H1 (cell line): Measurements from ENCODE around the gene BTAF1.

Experiments used
- CREB1 ChIP-seq: IDR thresholded peaks from 2 replicates; pipeline ENCODE4 v1.6.1; 2012; ENCODE audit warnings: inconsistent platforms
- EGR1 ChIP-seq: IDR thresholded peaks from 2 replicates; pipeline ENCODE4 v1.6.1; 2011; ENCODE audit warnings: low read depth, low read length, borderline replicate concordance
- JUND ChIP-seq: IDR thresholded peaks from 2 replicates; pipeline ENCODE4 v1.6.1; 2011; ENCODE audit warnings: mild to moderate bottlenecking, improper control_type of control experiment, low read length
- NRF1 ChIP-seq: IDR thresholded peaks from 2 replicates; pipeline ENCODE4 v1.6.1; 2011; ENCODE audit warnings: mild to moderate bottlenecking, low read depth, low read length, improper control_type of control experiment
- POLR2A ChIP-seq, 2 experiments: IDR thresholded peaks; 1 replicate in 1 of 2; 2 replicates in 1 of 2; pipeline ENCODE4 v1.6.1; 2011; ENCODE audit warnings: low read depth in 2 of 2, low read length in 2 of 2, mild to moderate bottlenecking in 2 of 2; ENCODE audit errors: control extremely low read depth in 1 of 2
- POLR2AphosphoS5 ChIP-seq: IDR thresholded peaks from 2 replicates; pipeline ENCODE4 v1.6.1; 2011; ENCODE audit warnings: low read depth, low read length
- RAD21 ChIP-seq, 2 experiments: IDR thresholded peaks in 1 of 2; conservative IDR thresholded peaks in 1 of 2; 2 replicates each; pipeline ENCODE4 v1.6.1; 2011; ENCODE audit warnings: low read depth in 2 of 2, low read length in 2 of 2, improper control_type of control experiment in 1 of 2, inconsistent platforms in 1 of 2, mild to moderate bottlenecking in 1 of 2, moderate library complexity in 1 of 2
- SRF ChIP-seq: IDR thresholded peaks from 2 replicates; pipeline ENCODE4 v1.6.1; 2011; ENCODE audit warnings: mild to moderate bottlenecking, low read depth, low read length, moderate library complexity
- TF ChIP-seq, protein P1 (sequence below), 3 experiments: IDR thresholded peaks; 1 replicate in 2 of 3; 2 replicates in 1 of 3; pipeline versions ENCODE4 v1.5.1 to v1.6.1; 2011; ENCODE audit warnings: low read length in 3 of 3, mild to moderate bottlenecking in 3 of 3, inconsistent platforms in 2 of 3, low read depth in 1 of 3, moderate library complexity in 1 of 3; ENCODE audit not compliant: insufficient read depth in 1 of 3; ENCODE audit errors: control extremely low read depth in 1 of 3
- TF ChIP-seq, protein P2 (sequence below): IDR thresholded peaks from 2 replicates; pipeline ENCODE4 v1.6.1; 2012; ENCODE audit warnings: inconsistent platforms

DNA sequence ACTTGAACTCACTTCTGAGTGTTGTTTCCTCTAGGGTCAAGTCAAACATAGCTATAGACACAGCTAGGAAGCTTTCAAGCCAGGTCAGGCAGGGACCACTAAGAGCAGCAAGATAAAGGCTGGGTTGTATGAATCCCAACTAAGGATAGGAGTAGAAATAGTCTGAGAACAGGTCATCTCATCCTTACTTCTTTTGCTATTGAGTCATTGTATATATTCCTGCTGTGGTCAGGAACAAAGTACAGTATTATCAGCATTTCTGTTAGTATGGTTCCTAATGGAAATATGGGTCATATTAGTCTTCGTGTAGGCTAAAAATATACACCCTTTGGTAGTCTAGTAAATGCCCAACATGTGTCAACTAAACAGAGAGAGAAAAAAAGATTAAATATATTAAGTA lies 145.3 kb downstream of the BTAF1 start:
- TF ChIP-seq JUND, result no peak
- TF ChIP-seq EGR1, result no peak
- TF ChIP-seq RAD21 (IDR thresholded peaks at IDR 0.05 in 1 of 2, conservative IDR thresholded peaks at IDR 0.05 in 1 of 2; ENCODE audit: low read depth in 2 of 2, low read length in 2 of 2), result no peak
- TF ChIP-seq CREB1, result no peak
- TF ChIP-seq POLR2AphosphoS5, result no peak
- TF ChIP-seq, protein P1, sequence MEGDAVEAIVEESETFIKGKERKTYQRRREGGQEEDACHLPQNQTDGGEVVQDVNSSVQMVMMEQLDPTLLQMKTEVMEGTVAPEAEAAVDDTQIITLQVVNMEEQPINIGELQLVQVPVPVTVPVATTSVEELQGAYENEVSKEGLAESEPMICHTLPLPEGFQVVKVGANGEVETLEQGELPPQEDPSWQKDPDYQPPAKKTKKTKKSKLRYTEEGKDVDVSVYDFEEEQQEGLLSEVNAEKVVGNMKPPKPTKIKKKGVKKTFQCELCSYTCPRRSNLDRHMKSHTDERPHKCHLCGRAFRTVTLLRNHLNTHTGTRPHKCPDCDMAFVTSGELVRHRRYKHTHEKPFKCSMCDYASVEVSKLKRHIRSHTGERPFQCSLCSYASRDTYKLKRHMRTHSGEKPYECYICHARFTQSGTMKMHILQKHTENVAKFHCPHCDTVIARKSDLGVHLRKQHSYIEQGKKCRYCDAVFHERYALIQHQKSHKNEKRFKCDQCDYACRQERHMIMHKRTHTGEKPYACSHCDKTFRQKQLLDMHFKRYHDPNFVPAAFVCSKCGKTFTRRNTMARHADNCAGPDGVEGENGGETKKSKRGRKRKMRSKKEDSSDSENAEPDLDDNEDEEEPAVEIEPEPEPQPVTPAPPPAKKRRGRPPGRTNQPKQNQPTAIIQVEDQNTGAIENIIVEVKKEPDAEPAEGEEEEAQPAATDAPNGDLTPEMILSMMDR (IDR thresholded peaks at IDR 0.05; ENCODE audit: control extremely low read depth in 1 of 3, insufficient read depth in 1 of 3, low read depth in 1 of 3, low read length in 3 of 3), result no peak
- TF ChIP-seq SRF, result no peak
- TF ChIP-seq, protein P2, sequence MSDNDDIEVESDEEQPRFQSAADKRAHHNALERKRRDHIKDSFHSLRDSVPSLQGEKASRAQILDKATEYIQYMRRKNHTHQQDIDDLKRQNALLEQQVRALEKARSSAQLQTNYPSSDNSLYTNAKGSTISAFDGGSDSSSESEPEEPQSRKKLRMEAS, result no peak
- TF ChIP-seq NRF1, result no peak
- TF ChIP-seq POLR2A (IDR thresholded peaks at IDR 0.05; ENCODE audit: control extremely low read depth in 1 of 2, low read depth in 2 of 2, low read length in 2 of 2), result no peak
